Activated B cell treated with CpG ODN at 0.5 μM for 24 hours (primary cell): ENCODE measurements around the gene SLC17A6. TPM values are rescaled to one million over a fixed set of nuclear protein-coding genes. Genes with fewer than 3 reads are reported as not detected.

ENCODE experiments used
- ATAC-seq: fragments of 200-7000 bp; cut with Tn5 transposase; one replicate; pipeline ENCODE4 v1.10.0; 2021; ENCODE audit warnings: low read depth, mild to moderate bottlenecking, moderate library complexity
- CTCF ChIA-PET: fragments of 350-600 bp; sonication (Branson Sonifier 250); formaldehyde crosslinking; loops from one replicate; lab custom pipeline; 2021; ENCODE audit warnings: antibody characterized with exemption; lab: Charles Lee
- POLR2A ChIA-PET: fragments of 350-600 bp; sonication (Branson Sonifier 250); formaldehyde crosslinking; loops from one replicate; lab custom pipeline; 2021; ENCODE audit warnings: antibody characterized with exemption; lab: Charles Lee
- DNase-seq: peaks from one replicate; pipeline ENCODE4 v3.0.0; 2022
- H3K27ac Mint-ChIP-seq: one replicate; pipeline ENCODE4 v1.8.0; 2020; ENCODE audit warnings: mixed read lengths
- H3K27me3 Mint-ChIP-seq: one replicate; pipeline ENCODE4 v1.8.0; 2021; ENCODE audit warnings: mixed read lengths
- H3K36me3 Mint-ChIP-seq: one replicate; pipeline ENCODE4 v1.8.0; 2021; ENCODE audit warnings: low read depth, mixed read lengths
- H3K4me1 Mint-ChIP-seq: one replicate; pipeline ENCODE4 v1.8.0; 2021; ENCODE audit warnings: mixed read lengths
- H3K4me3 Mint-ChIP-seq: one replicate; pipeline ENCODE4 v1.8.0; 2020; ENCODE audit warnings: mild to moderate bottlenecking, mixed read lengths
- H3K9me3 Mint-ChIP-seq: one replicate; pipeline ENCODE4 v1.8.0; 2020; ENCODE audit warnings: mixed read lengths
- CTCF ChIP-seq: fragments of 200-600 bp; IDR thresholded peaks from one replicate; pipeline ENCODE4 v1.8.0; 2022; ENCODE audit warnings: antibody characterized with exemption, mild to moderate bottlenecking
- intact Hi-C: fragments of 100-400 bp; cut with micrococcal nuclease; formaldehyde crosslinking; loops from one replicate; pipeline ENCODE4 v1.15.1; 2024
- total RNA-seq: library from RNA; stranded (reverse); gene quantifications from 2 replicates; pipeline ENCODE4 v1.2.3, GENCODE V29; 2022

Gene SLC17A6
- total RNA-seq, 1 donor from 2014 or later: not detected

GRCh38 chr11:22407921-22408320 is 69.7 kb downstream of the SLC17A6 start:
- ATAC-seq (no peak), DNase-seq (no peak)
- TF ChIP-seq CTCF: no peak
- no peaks in the 10 kb centered on the region for H3K9me3 Mint-ChIP-seq
- ChIA-PET POLR2A (no interaction called here), CTCF (no interaction called here)
- H3K4me1 Mint-ChIP-seq: no peaks in the 10 kb centered on the region
- H3K27ac Mint-ChIP-seq: no peak overlapping the region
- H3K4me3 Mint-ChIP-seq: no peak overlapping the region
- H3K36me3 Mint-ChIP-seq: no peaks in the 10 kb centered on the region
- H3K27me3 Mint-ChIP-seq: no peaks in the 10 kb centered on the region
- intact Hi-C loops: no loop called here

- CTCF ChIA-PET: no interaction called here
- no peaks in the 10 kb centered on the region for H3K9me3 Mint-ChIP-seq
- H3K36me3 Mint-ChIP-seq: no peaks in the 10 kb centered on the region
- H3K27ac Mint-ChIP-seq: no peak overlapping the region
- no peaks in the 10 kb centered on the region for H3K4me1 Mint-ChIP-seq
- intact Hi-C loops: no loop called here
- no peak for ATAC-seq
- no peak for DNase-seq
- H3K4me3 Mint-ChIP-seq: no peak overlapping the region
- H3K27me3 Mint-ChIP-seq: no peaks in the 10 kb centered on the region
- POLR2A ChIA-PET: no interaction called here
- TF ChIP-seq CTCF: no peak
These were observed 77.3 kb downstream of the SLC17A6 start for GRCh38 chr11:22415476-22415875.

GRCh38 chr11:22416462-22416861 is 78.3 kb downstream of the SLC17A6 start:
- H3K27ac Mint-ChIP-seq: no peak overlapping the region
- ChIA-PET CTCF (no interaction called here), POLR2A (no interaction called here)
- no peaks in the 10 kb centered on the region for H3K27me3 Mint-ChIP-seq
- H3K36me3 Mint-ChIP-seq: no peaks in the 10 kb centered on the region
- H3K4me1 Mint-ChIP-seq: no peaks in the 10 kb centered on the region
- no peak for ATAC-seq
- no peak for TF ChIP-seq CTCF
- DNase-seq: no peak
- H3K9me3 Mint-ChIP-seq: no peaks in the 10 kb centered on the region
- no peak overlapping the region for H3K4me3 Mint-ChIP-seq
- intact Hi-C loops: no loop called here

- Mint-ChIP-seq H3K9me3 (peaks cover 2% of the 10 kb centered on the region), H3K36me3 (no peaks in the 10 kb centered on the region), H3K27ac (no peak overlapping the region), H3K4me3 (no peak overlapping the region), H3K27me3 (peaks cover 4% of the 10 kb centered on the region), H3K4me1 (no peaks in the 10 kb centered on the region)
- intact Hi-C loops: loop anchor here (1.0 kb wide), 1 partner anchor 303 kb away; no protein-coding TSS in a partner anchor
- POLR2A ChIA-PET: no interaction called here
- CTCF ChIA-PET: no interaction called here
- DNase-seq (no peak), ATAC-seq (no peak)
- no peak for TF ChIP-seq CTCF
These were observed 88.7 kb downstream of the SLC17A6 start for GRCh38 chr11:22426915-22427314.

Other genes starting within 250 kb of the SLC17A6 start
- not detected in 2 replicates for gene ANO5, start 145.3 kb upstream of the SLC17A6 start, total RNA-seq